ENCODE data around the gene SERPINH1.

Gene SERPINH1

DNA sequence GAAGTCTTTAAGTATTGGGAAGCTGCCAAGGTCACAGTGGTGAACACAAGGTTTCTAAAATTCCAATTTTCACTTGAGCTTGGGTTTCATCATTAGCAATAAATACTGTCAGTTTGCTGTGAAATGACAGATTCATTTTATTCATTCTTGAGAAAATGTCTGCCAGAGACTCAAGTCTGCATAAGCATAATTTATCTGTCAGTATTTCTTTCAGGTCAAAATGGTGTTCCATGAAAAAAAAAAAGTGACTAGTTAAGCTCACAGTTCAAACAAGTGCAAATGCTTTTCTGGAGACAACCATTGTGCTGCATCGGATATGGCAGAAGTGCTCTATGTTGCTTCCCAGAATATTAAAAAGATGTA is 28.2 kb upstream of the SERPINH1 start:
- DNase-seq: no peak

DNA sequence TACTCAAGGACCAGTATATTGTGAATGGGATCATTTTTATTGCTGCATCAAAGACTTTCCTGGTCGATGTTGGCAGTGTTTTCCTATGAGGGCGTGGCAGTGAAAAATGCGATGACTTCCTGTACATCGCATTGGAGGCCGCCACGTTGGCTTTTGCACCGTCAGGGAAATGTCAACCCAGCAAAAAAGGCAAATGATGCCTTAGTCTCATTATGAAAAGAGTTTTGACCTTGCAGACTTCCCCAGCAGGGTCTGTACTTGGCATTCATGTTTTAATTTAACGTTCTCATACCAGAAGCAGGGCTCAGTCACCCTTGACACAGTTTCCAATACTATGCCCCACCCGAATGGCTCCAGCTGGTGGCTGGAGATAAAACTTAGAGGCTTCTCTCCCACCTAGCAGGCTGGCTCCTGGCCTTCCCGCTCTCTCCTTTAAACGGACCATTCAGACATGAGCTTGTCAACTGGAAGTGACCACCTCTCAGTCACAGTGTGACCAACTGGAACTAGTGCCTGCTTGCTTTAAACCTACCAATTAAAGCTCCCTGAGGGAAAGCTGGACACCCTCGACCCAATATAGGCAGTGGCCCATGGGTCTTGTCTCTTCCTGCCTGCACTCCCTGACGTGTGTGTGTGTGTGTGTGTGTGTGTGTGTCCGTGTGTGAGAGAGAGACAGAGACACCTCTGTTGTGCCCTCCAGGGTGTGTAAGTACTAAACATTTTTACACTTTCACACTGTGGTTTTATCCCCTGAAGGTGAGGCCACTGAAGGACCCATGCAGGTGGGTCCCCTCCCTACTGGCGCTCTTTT is 27.6 kb upstream of the SERPINH1 start:
- DNase-seq: no peak

GRCh38 chr11:75535071-75535470 is 27.0 kb upstream of the SERPINH1 start:
- no peak for DNase-seq

DNA sequence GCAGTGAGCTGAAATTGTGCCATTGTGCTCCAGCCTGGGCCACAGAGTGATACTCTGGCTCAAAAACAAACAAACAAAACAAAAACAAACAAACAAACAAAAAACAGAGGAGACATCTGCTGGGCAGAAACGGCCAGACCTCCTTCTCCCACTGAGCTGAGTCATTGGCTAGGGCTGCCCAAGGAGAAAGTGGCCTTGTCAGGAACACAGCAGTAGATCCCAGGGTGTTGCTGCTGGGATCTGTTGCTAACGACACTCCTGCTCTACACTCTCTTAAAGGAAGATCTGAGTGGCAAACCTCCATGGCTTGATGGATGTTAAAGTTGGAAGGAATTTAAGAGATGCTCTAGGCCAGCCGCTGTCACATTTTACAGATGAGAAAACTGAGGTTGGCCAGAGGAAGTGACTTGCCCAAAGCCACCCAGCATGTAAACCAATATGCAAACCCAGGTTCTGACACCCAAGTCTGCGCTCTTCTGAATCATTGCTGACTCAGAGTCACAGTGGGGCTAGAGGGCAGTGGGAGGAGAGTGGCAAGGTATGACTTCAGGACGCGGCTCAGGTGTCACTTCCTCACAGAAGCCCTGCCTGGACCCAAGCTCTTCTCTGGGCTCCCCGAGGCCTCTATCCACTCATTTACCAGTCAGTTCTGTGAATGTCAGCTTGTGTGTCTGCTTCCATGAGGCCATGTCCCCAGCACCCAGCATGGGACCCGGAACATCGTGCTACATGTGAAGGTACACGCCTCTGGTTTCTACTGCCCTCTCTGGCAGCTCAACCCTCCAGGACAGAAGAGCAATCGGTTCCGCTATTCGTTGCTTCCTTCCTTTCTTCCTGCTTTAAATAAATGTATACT is 25.0 kb upstream of the SERPINH1 start:
- DNase-seq: peak; percentile 41 to 44

DNA sequence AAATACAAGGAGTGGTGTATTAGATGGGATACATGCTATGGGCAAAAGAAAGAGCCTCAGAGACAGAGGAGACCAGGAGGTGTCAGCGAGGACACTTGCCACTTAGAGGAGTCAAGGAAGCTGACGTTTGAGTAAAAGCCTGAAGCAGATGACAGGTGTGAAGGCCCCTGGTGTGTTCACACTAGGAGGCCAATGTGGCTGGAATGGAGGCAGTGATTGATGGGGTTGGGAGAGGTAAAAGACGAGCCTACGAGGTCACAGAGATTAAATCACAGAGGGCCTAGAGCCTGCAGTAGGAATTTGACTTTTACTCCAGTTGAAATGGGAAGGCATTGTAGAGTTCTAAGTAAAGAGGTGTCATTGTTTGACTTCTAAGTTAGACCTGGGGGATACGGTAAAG is 24.3 kb upstream of the SERPINH1 start:
- no peak for DNase-seq

- no peak for DNase-seq
Measured at GRCh38 chr11:75538150-75538942, 23.7 kb upstream of the SERPINH1 start.

- DNase-seq: no peak
Measured at GRCh38 chr11:75539459-75540334, 22.4 kb upstream of the SERPINH1 start.

DNA sequence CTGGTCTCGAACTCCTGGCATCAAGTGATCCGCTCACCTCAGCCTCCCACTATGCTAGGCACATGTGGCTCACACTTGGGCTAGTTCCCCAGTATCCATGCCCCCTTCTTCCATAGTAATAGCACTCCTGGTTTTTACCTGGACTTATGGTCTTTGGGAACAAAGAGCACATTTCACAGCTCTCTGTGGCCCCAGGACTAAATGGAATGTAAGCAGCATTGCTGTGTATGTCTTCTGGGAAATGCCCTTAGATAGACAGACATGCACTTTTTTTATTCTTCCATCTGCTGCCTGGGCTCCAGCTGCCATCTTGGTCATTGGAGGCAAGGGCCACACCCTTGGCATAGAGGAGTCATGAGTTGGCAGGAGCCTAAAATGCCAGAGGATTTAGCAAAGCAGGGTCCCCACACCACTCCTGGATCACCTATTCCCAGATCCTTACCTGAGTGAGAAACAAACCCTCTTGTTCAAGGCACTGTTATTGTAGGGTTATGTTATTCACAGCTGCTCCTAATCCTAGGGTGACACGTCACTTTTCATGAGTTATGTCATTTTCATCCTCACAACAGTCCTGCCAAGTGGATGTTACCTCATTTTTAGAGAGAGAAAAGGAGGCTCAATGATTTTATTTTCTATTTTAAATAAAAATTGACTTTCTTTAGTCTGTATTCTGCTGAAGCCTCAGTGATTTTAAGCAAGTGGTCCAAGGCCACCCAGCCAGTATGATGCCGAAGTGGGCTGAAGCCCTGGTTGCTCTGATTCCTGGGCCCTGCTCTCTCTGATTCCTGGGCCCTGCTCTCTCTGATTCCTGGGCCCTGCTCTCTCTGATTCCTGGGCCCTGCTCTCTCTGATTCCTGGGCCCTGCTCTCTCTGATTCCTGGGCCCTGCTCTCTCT is 20.6 kb upstream of the SERPINH1 start:
- no peak for DNase-seq

- no peak for DNase-seq
Measured at GRCh38 chr11:75542088-75542438, 20.0 kb upstream of the SERPINH1 start.

DNA sequence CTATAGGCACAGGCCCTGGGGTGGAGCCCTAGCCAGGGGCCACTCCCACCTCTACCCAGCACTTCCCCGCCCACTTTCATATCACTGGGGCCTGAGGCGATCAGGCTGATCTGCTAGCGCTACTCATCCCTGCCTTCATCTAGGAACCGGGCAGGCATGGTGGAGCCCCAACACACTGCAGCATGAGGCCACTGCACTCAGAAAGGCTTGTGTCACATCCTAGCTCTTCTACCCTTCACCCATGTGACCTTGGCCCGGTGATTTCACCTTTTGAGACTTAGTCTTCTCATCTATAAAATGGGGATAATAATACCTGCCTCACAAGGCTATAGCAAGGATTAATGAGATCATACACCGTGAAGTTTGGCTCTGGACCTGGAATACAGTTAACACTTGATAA is 18.2 kb upstream of the SERPINH1 start:
- no peak for DNase-seq

DNA sequence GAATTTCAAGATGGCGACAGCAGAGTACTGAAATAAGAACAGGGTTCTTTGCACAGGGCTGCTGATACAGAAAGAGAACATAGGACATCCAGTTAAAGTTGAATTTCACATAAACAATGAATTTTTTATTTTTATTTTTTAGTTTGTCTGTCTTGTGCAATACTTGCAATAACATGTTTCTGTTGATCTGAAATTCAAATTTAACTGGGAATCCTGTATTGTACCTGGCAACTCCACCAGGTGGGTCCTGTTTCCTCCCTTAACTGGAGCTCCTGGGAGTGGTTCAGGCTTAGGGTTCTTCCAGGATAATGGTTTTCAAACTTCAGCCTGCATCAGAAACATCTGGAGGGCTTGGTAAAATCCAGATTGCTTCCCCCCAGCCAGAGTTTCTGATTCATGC is 14.9 kb upstream of the SERPINH1 start:
- DNase-seq: no peak

GRCh38 chr11:75547617-75548058 is 14.4 kb upstream of the SERPINH1 start:
- peak in 1 of 2 donors; percentile 24 for DNase-seq

DNA sequence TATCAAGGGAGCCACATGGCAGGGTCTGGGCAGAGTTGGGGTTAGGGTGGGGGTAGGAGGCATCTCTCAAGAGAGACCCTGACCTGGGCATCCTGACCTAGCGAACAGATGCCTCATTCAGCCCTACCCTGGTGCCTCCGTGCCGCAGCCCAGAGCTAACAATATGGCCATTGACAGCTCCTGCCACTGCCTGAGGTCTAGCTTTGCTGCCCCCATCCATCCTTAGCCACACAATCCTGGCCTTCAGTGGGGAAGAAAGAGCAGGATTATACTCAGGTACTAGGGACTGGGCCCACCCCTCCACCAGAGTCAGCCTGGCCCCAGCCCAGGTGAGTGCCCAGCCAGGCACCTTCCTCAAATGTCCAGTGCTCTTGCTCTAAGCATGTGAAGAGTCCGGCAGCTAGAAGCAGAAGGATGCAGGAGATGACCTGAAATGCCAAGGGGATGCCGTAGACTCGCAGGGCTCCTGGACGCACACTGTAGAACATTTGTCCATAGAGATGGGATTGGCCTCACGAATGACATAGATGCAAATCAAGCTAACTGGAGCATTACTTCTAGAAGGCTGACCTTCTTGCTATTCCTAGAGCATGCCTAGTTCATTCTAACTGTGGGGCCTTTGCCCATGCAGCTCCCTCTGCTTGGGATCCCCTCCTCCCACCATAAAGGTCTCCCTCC is 13.3 kb upstream of the SERPINH1 start:
- no peak for DNase-seq

GRCh38 chr11:75549370-75549958 is 12.6 kb upstream of the SERPINH1 start:
- DNase-seq: no peak

DNA sequence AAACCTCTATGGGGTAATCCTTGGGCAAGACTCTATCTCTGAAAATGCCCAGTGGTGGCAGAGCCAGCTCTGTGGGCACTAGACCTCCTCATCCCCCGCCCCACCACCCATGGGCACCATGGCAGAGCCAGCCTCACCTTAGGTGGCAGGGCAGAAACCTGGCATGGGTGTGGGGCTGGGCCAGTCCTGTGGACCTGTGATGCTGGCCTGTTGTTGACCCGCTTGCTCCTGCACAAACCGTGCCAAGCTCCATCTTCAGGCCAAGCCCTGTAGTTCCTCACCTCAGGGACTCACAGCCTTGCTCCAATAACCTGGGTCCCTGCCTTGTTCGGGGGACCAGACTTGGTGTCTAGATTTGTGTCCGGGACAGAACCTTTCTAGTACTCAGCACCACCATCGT is 8.9 kb upstream of the SERPINH1 start:
- DNase-seq: no peak

GRCh38 chr11:75553889-75554257 is 8.2 kb upstream of the SERPINH1 start:
- DNase-seq: no peak

- no peak for DNase-seq
Measured at GRCh38 chr11:75554258-75555022, 7.6 kb upstream of the SERPINH1 start.

DNA sequence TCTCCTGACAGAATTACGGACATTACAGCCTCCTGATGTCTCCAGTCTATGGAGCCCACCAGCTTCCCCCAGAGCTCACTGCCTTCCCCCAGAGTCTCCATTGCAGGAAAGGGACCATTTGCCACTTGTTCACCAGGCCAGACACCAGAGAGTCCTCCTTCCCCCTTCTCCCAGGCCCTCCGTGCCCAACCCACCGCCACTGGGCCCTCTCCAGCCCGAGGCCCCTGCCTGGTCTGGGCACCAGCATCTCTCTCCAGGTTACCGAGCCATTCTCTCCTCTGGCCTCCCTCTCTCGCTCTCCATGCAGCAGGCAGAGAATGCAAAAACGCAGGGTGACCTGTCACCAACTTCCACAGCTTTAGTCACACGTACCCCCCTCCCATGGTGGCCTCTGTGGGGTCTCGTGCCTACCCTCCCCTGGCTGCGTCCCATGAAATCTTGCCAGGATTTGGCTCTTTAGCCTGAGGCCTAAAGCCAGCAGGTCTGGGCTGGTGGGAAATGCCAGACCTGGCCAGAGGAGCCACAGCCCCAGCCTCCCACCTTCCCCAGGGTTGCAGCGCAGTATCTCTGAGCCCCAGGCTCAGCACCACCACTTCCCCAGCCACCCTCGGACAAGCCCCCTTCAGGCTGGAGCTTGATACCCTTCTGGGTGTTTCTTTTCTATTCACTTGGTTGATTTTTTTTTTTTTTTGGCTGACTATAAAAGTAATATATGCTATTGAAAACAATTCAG is 6.8 kb upstream of the SERPINH1 start:
- no peak for DNase-seq

DNA sequence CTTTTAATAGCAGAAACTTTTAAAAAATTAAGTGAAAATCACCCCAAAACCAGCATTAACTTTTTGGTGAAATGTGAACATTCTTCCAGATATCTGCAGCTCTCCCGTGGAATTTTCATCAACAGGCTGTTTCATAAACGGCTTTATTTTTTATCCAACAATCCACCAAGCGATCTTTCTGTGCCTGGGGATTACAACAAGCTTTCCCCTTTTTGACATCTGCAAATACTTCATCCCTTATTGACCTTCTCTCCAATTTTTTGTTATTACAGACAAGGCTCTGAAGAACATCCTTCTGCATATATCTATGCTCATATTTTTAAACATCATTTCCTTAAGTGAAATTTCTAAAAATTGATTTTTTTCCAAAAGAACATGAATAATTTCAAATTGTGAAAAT is 5.8 kb upstream of the SERPINH1 start:
- DNase-seq: no peak
